SH-SY5Y (cell line): ENCODE measurements around the gene PI4KA.

ENCODE experiments used
- GATA2 ChIP-seq: IDR thresholded peaks from 2 replicates; pipeline ENCODE4 v1.6.1; 2011; ENCODE audit warnings: mild to moderate bottlenecking, low read depth, low read length
- GATA3 ChIP-seq: IDR thresholded peaks from 2 replicates; pipeline ENCODE4 v1.6.1; 2011; ENCODE audit warnings: low read depth, mild to moderate bottlenecking, low read length, moderate library complexity

The PI4KA gene

GRCh38 chr22:20783844-20784723, 74.5 kb downstream of the PI4KA start:
- TF ChIP-seq GATA3 (no peak), GATA2 (0 out of 2 replicates have a peak, but pooled peaks have one; percentile 29)

DNA sequence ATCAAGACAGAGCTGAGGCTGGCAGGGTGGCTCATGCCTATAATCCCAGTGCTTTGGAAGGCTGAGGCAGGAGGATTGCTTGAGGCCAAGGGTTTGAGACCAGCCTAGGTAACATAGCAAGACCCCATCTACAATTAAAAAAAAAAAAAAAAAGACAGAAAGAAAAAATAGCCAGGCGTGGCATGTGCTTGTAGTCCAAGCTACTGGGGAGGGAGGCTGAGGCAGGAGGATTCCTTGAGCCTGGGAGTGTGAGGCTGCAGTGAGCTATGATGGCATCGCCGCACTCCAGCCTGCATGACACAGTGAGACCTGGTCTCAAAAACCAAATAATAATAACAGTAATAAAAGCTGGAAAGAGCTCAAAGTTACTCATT, 75.3 kb downstream of the PI4KA start:
- TF ChIP-seq GATA3 = no peak
- no peak for TF ChIP-seq GATA2

DNA sequence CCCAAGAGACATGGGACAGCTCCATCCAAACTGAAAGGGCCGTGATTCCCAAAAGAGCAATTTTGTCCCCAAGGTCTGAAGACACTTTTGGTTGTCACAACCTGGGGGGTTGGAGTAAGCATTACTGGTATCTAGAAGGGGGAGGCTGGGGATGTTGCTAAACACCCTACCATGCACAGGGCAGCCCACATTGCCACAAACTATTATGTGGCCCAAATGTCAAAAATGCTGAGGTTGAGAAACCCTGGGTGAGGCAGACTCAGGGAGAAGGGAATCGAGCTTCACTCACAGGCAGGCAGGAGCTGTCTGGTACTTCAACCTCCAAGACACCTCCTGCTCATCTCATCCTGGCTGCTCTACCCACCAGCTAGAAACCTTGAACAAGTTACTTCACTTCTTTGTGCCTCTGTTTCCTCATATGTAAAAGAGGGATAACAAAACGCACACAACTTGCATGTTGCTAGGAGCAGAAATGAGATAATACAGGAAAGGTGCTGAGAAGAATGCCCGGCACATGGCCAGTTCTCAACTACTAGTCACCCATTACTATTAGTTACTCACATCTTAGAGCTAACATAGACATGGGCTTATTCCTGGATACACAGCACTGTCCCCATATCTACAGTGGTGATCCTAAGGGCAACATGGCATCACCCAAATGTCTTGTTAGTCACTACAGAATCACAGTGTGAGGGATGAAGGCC, 75.9 kb downstream of the PI4KA start:
- TF ChIP-seq GATA3 = no peak
- TF ChIP-seq GATA2 = no peak

DNA sequence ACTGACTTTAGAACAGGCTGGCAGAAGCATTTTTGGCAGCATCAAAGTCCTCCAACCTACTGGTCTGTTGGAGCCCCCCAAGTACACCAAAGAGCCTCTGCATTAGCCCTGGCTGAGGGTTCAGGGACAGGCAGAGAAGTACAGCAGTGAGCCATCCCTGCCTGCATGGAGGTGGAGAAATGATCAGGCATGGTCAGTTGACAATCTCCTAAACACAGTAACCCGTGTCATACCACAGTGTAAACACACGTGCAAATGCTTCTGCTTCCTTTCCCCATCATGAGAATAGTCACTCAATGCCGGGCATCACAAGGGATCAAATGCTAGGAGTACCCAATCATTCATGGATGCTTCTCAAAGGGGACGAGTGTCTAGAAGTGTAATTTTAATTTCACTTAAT, 76.5 kb downstream of the PI4KA start:
- TF ChIP-seq GATA3 = no peak
- TF ChIP-seq GATA2 = no peak

GRCh38 chr22:20781272-20781990, 77.2 kb downstream of the PI4KA start:
- TF ChIP-seq GATA3 (no peak), GATA2 (no peak)

DNA sequence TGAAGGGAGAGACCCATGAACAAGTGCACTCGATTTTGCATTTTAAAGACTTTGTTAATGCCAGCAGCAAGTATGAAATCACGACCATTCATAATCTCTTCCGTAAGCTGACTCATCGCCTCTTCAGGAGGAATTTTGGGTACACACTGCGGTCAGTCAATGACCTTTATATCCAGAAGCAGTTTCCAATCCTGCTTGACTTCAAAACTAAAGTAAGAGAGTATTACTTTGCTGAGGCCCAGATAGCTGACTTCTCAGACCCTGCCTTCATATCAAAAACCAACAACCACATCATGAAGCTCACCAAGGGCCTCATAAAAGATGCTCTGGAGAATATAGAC, 78.8 kb downstream of the PI4KA start:
- no peak for TF ChIP-seq GATA2
- no peak for TF ChIP-seq GATA3

DNA sequence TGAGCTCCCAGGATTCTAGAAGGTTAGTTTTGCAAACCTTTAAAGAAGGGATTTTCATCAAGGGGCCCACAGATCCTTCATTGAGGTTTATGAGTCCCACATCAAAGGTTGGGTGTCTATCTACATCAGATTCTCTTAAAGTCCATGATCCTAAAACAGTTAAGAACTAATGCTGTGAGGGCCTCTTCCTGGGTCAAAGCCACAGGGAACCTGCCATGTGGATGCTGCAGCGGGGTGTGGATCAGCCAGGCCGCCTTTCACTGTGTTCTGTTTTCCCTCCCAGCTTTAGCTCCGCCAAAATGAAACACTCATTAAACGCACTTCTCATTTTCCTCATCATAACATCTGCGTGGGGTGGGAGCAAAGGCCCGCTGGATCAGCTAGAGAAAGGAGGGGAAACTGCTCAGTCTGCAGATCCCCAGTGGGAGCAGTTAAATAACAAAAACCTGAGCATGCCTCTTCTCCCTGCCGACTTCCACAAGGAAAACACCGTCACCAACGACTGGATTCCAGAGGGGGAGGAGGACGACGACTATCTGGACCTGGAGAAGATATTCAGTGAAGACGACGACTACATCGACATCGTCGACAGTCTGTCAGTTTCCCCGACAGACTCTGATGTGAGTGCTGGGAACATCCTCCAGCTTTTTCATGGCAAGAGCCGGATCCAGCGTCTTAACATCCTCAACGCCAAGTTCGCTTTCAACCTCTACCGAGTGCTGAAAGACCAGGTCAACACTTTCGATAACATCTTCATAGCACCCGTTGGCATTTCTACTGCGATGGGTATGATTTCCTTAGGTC, 79.4 kb downstream of the PI4KA start:
- no peak for TF ChIP-seq GATA3
- TF ChIP-seq GATA2 = no peak

DNA sequence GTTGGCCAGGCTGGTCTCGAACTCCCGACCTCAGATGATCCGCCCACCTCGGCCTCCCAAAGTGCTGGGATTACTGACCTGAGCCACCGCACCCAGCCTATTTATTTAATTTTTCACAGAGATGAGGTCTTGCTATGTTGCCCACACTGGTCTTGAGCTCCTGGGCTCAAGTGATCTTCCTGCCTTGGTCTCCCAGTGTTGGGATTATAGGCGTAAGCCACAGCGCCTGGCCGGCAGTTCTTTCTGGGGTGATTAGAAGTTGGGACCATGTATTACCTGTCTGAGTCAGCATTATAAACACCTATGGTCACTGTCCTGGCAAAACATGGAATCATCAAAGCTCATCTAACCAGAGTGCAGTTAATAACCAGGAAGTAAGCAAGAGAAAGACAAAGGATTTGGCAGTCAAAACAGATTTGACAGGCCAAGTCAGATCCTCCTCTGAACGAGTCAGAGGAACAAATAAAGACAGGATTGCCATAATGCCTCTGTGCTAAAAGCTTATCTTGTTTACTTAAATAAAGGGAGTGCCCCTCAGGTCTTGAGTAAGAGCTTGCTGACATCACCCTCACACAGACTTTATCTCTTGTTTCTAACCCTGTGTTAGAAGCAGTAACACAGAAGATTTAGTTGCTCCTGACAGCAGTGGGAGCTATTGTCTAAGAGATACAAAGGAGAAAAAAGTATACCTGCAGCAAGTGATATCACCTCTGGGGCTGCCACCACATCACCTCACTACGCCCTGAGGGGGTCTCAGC, 81.0 kb downstream of the PI4KA start:
- TF ChIP-seq GATA2 (no peak), GATA3 (no peak)

- TF ChIP-seq GATA2 = no peak
- TF ChIP-seq GATA3 = no peak
Measured at GRCh38 chr22:20776624-20777405, 81.8 kb downstream of the PI4KA start.

- TF ChIP-seq GATA2 (no peak), GATA3 (no peak)
Measured at GRCh38 chr22:20775342-20775895, 83.2 kb downstream of the PI4KA start.

GRCh38 chr22:20774882-20775281, 83.7 kb downstream of the PI4KA start:
- TF ChIP-seq GATA2 (no peak), GATA3 (no peak)

GRCh38 chr22:20773793-20774212, 84.8 kb downstream of the PI4KA start, which contains the start of gene SERPIND1:
Gene SERPIND1, plus strand, starts transcription at chr22:20774113. Its CDS starts 5,200 bp downstream, at chr22:20779313.
- TF ChIP-seq GATA3 (no peak), GATA2 (no peak)
